GM21576 (cell line): ENCODE measurements around the gene PSMA5.
"Not testable (repeated sequence)": the region's sequence is repeated elsewhere in the genome, so short reads cannot be mapped to it uniquely, and the experiment has no call there.

Experiments
- ATAC-seq: cut with Tn5 transposase; IDR thresholded peaks from one replicate; pipeline ENCODE4 v1.9.1; 2021; ENCODE audit warnings: mild to moderate bottlenecking, moderate library complexity; ENCODE audit not compliant: unreplicated experiment

The PSMA5 gene

DNA sequence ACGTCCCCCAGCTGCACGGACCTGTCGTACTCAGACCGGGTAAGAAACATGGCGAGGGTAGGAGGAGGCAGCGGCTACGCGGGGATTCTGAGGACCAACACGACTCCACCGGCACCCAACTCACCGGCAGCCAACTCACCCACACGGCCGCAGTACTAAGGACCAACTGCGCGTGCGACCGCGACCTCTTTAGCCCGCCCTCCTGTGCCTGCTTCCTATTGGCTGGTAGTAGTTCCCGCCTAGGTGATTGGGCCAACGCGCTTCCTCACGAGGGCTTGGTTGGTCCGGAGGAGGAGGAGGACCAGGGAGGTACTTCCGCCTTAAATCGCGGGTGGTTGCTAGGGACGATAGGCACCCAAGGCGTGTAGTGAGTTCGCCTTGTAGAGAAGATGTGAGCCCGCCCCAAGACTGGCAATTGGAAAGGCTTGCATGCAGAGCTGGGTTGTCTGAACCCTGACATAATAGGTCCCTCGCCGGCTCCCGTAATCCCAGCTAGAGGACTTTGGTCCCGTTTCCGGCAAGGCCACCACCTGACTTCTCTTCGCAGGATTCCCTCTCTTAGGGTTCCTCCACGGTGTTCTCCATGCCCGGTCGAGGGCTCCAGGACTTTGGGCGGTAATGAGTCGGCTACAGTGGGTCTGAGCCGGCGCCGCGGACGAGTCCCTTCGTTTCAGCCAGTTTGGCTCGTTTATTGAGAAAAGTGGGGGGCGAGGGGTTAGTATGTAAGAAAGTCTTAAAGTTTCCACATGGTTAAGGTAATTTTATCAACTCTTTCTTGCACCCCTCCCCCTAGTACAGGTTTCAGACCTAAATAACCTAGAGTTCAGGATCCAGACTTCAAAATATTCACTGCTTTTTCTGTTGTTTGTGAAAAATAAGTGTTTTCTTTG, at the start of gene PSMA5:
PSMA5 (minus strand) TSS at position 168 of the 890 bp plus-strand sequence; CDS start at position 50, 118 bp downstream.
- ATAC-seq, result peak; percentile 96

DNA sequence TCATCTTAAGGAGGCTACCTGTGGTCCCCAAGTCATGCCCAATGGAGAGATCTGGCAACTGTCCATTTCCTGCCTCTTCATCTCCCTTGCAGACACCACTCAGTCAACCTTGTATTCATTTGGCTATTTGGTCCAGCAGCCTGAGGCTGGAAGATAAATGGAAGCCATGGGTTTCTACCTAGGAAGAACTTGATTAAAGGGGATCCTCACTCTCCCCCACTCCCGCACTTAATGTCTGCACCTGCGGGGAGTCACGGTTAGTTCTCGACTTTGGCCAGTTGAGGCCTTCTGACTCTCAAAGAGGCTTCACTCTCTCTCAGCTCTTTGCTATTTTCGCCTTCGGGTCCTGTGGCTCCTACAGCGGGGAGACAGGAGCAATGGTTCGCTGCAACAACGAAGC, 49.0 kb upstream of the PSMA5 start:
- no peak for ATAC-seq

DNA sequence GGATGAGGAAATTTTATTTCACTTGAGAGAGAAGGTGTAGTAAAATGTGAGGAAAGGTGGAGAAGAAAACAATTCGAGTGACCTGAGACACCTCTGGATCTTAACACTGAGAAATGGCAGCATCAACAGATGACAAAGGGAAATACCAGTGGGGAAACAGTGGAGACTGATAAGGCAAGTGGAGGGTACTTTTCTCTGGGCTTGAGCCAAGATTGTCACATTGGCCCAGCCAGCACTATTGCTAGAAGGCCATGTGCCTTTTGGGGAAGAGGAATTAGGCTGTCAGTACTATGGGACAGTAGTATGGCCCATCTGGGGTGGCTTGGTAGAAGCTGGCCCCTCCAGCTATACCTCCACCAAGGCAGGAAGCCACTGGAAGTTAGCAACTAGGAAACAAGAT, 48.4 kb upstream of the PSMA5 start:
- ATAC-seq, result no peak

DNA sequence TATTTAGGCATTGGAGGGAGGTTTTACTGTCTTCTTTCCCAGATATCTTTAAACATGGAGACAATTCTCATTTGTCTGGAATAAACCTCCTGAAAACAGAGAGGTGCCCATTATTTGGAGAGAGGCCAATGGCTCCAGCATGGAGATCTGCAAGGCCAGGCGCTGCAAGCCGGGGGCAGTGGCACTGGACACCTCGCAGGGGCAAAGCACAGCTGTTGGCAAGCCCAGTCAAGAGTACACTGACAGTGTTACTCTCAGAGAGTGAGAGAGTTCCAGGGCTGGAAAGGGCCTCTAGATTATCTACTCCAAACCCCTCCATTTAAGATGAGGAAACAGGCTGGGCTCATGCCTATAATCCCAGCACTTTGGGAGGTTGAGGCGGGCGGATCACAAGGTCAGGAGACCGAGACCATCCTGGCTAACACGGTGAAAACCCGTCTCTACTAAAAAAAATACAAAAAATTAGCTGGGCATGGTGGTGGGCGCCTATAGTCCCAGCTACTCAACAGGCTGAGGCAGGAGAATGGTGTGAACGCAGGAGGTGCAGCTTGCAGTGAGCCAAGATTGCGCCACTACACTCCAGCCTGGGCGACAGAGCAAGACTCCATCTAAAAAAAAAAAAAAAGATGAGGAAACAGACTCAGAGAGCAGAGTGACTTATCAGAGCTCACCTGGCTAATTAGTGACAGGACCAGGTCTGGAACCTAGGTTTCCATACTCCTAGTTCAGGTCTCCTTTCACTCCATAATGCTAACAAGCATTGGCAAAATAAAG, 47.2 kb upstream of the PSMA5 start:
- not testable (repeated sequence) for ATAC-seq

DNA sequence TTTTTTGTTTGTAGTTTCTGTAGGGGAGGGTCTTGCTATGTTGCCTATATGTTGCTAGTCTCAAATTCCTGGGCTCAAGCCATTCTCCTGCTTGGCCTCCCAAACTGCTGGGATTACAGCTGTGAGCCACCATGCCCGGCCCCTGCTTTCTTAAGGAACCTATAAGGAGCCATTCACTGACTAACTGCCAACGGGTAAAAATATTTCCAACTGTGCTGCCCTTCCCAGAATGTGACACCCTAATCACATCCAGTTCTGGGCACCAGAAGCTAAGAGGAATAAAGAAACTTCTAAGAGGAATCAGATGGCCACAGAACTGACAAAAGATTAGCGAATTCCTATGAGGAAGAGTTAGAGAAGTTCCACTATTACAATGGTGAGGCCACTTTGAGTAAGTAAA, 46.5 kb upstream of the PSMA5 start:
- ATAC-seq, result no peak

DNA sequence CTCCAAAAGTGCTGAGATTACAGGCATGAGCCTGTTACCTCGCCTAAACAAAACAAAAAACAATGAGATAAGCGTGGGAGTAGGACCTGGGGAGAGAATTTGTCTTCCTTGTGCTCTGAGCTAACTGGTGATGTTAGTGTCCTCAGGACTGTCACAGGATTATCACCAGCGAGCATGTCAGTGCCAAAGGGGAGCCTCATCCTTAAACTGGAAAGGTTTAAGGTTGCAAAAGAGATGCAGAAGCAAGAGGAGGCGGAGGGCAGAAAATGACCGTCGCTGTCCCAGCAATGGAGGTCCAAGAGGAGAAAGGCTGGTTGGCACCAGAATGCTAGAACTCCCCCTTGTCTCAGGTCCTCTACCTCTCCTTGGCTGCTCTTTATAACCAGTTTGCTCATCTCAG, 44.0 kb upstream of the PSMA5 start:
- ATAC-seq, result no peak

DNA sequence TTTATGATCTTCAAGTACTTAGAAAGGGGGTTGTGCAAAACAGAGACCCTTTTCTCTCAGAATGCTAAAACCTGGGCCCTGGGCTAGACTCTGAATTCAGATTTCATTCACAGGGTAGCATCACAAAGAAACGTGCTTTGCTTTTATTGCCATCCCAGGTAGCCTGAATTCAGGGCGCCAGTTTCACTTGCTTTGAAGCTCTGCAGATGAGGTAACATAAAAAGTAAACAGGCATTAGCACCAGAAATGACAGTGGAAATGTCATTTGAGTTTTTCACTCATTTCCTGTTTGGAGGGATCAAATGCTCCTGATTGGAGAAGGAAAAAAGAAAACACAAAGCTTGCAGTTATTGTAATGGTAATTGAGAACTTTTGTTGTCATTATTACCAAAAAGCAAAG, 42.7 kb upstream of the PSMA5 start:
- no peak for ATAC-seq

DNA sequence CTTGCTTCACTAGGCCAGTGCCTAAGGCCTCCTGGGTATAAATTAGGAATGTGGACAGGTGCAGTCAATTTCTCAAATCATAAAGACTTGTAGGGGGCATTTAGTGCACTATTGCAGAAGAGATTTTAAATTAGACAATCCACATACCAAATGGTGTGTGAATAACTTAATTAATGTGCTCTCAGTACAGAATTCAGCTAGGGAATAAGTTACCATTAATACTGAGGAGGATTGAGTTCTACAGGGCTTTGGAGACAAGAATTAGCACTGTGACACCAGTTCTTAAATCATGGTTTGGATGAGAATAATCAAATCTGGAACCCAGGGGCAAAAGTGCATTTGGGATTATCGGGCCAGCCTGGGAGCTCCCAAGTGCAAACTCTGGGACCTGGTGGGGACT, 41.8 kb upstream of the PSMA5 start:
- ATAC-seq, result no peak

DNA sequence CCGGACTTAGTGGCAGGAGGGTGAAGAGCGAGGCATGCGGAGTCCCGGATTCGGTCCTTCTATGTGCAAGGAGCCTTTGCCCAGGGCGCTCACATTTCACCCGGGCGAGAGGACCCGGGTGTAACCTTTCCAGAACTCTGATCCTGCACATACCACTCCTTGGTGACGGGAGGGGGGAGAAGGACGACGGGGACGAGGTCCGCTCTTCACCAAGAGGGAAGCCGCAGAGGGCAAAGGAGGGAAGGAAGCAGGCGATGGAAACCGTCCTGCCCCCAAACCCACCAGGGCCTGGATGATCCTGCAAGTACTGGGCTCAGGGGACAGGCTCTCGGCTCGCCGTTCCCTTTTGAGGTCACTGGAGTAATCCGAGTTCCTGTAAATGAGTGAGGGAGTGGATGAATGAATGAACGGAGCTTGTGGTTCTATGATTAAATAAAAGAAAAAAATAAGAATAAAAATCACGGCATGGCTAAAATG, 41.1 kb upstream of the PSMA5 start:
- ATAC-seq, result no peak

DNA sequence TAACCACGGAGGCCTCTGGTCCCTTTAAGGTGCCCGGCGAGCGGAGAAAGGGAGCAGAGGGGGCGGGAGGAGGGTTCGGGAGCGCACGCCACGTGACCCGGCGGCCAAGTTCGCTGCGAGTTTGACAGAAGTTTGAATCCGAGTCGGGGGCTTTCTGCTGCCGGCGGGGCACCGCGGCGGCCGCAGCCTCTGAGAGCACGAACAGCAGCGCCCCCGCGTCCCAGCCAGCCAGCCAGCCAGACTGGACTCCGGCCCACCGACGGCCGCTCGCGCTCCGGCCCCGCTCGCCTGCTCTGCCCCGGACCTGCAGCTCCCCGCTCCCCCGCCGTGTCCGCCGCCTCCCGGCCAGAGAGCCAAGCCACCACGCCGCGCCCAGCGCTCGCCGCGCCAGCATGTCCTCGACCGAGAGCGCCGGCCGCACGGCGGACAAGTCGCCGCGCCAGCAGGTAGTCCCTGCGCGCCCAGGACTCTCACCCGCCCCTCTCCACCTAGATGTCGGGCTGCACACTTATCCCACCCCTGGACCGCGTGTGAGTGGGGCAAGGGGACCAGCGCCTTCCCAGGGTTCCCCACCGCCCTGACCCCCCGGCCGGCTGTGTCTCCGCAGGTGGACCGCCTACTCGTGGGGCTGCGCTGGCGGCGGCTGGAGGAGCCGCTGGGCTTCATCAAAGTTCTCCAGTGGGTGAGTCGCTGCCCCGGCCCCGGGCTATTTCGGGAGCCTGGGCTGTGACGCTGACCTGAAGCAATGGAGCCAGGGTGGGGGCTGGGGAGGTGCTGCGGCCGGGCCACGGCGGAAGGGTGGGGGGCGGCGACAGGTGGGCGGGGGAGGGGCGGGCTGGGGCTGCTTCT, 40.4 kb upstream of the PSMA5 start, which contains the start of gene SYPL2:
SYPL2 (plus strand) TSS at position 95 of the 849 bp plus-strand sequence; CDS start at position 393, 298 bp downstream.
- ATAC-seq, result no peak

DNA sequence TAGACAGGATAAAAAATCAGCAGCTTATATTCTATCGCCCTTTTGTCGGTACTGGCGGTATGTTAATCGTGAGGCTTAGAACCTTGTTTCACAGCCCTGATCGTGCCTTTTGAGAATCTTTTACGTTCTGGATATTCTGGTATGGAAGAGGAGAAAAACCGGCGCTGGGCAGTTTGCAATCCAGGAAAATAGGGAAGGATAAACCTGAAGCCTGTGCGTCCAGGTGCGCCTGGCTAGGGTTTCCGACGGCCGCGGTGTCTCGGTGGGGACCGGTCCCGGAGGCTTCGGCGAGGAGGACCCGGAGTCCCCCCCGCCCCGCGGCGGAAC, 39.8 kb upstream of the PSMA5 start:
- no peak for ATAC-seq

DNA sequence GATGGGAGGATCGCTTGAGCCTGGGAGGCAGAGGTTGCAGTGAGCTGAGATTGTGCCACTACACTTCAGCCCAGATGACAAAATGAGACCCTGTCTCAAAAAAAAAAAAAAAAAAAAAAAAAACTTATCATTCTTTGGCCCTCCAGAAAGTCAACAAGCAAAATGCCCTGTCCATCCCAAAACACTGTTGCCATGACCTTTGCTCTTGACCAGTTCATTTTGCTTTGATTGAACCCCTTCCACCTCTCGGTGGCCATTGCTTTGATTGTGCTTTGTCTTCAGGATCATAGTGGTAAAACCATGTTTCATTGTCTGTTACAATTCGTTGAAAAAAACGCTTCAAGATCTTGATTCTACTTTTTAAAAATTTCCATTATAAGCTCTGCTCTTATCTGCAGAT, 31.6 kb upstream of the PSMA5 start:
- ATAC-seq, result no peak

DNA sequence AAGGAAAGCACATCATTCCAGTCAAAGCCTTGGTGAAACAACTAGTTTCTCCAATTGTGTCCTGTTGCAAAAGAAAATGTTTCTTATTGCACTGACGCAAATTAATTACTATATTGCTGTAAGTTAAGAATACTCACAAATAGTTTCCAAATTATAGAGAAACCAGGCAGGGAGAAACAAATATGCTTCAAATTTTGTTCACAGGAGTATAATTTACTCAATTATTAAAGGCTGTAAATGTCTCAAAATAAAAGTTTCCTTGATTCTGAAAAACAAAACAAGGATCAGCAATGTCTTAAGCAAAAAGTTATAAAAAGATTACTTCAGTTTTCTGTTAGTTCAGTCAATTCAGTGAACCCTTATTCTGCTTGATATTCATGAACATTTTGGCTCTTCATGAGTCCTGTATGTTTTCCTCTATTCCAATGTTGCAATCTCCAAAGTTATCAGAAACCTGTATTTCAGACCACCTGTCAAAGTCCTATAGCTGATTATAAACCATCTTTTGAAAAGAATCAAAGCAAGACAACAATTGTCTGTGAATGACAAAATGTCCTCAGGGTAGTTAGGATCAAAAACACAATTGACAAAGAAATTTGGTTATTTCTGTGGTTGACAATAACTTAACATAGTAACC, 28.4 kb upstream of the PSMA5 start:
- no peak for ATAC-seq

DNA sequence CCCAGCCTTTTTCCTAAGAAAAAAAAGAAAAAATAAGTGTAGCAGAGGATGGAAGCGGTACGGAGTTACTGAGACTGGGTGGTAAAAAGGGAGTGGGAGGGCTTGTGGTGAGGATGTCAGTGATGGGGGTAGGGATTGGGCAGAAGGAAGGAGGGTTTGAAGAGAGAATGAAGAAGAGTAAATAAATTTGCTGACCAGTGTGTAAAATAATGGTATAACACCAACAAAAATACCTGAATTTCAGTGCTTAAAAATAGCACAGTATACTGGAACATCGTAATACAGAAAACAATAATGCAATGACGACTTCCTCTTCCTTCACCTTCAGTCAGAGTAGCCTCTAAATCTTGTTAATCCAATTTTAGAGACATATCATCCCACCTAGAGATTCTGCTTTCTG, 21.3 kb upstream of the PSMA5 start:
- no peak for ATAC-seq

DNA sequence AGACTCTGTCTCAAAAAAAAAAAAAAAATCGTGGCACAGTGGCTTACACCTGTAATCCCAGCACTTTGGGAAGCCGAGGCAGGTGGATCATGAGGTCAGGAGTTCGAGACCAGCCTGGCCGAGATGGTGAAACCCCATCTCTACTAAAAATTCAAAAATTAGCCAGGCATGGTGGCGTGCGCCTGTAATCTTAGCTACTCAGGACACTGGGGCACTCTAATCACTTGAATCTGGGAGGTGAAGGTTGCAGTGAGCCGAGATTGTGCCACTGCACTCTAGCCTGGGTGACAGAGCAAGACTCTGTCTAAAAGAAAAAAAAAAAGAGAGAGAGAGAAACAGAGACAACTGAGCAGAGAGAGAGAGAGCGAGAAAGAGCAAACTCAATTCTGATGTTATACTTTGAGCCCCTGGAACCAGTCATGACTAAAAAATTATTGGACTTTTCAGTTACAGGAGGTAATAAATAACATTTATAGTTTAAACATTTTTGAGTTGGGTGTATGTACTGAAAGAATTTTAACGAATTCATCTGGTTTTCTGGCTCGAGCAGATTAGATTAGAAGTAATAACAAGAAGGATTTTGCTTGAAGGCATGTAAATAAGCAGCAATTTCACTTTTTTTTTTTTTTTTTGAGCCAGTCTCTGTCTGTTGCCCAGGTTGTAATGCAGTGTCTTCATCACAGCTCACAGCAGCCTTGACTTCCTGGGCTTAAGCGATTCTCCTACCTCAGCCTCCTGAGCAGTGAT, 19.9 kb upstream of the PSMA5 start:
- ATAC-seq, result not testable (repeated sequence)

DNA sequence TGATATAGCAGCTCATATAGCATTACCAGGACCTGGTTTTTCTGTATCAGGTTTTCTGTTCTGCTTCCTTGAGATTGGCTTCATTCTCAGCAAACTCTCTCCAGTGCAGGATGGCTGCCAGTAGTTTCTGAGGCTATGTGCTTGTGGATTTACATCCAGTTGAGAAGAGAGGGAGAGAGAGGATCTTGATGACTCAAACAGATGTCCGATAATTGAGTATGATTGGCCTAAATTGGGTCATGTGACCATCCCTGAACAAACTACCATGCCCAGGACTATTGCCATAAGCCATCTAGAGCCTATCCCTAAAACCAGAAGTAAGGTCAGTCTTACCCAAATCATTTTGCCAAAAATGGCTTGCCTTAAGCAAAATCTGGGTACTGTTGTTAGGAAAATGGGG, 18.1 kb upstream of the PSMA5 start:
- ATAC-seq, result no peak

DNA sequence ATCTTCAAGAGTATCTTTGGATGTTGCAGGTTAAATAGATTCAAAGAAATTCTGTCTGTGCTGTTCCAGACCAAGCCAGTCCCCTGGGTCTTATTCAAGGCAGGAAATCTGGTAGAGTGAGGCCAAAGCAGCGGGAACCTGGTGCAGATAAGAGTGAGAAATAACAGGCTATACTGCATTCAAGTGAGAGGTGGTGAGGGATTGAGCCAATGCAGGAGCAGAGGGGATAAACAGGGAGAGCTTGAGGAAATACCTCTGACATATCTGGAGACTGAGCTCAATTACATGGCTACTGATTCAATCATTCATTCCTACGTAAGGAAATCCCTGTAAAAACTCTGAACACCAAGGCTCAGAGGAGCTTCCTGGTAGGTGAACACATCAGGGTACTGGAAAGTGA, 17.2 kb upstream of the PSMA5 start:
- ATAC-seq, result no peak

DNA sequence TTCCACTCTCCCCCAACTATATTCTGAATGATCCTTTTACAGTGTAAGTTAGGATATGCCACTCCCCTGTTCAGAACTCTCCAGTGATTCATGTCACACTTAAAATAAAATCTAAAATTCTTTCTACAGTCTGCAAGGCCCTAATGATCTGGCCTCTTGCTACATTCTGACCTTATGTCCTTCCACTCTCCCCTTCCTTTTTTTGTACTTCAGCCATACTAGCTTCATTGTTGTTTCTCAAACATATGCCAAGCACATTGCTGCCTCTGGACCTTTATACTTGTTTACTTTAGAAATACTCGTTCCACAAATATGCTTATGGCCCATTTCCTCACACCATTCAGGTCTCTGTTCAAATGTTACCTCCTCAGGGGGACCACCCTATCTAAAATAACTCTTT, 14.8 kb upstream of the PSMA5 start:
- no peak for ATAC-seq

DNA sequence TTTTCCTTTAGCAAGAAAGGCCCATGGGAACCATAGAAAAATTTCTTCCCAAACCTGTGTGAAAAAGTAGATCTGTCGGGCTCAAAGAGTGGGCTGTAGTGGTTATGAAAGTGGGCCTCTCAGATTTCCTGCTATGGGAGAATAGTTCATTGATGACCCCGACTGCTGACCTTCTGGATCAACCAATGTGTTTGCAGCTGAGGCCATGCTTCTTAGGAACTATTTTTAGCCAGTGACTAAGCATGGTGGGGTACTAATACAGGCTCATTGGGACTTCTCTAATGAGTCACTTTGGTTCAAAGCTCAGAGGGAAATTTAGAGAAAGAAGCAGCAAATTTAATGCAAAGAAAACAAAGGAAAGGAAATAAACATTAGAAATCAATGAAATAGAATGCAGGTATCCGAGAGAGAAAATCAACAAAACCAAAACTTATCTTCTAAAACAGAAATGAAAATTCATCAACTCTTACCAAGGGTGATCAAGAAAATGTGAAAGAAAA, 12.6 kb upstream of the PSMA5 start:
- ATAC-seq, result no peak

DNA sequence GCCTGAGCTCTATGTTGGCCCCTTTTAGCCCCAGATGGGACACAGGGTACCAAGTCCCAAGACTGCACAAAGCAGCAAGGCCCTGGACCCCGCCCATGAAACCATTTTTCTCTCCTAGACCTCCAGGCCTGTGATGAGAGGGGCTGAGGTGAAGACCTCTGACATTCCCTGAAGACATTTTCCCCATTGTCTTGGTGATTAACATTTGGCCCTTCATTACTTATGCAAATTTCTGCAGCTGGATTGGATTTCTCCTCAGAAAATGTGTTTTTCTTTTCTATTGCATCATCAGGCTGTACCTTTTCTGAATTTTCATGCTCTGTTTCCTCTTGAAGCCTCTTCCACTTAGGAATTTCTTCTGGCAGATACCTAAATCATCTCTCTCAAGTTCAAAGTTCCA, 8.2 kb upstream of the PSMA5 start:
- no peak for ATAC-seq
